B cell (primary cell): ENCODE results near the gene RPS29. TPM values are rescaled to one million over a fixed set of nuclear protein-coding genes. Genes with fewer than 3 reads are reported as not detected.

Experiments
- ATAC-seq: fragments of 200-7000 bp; cut with Tn5 transposase; one replicate; pipeline ENCODE4 v1.10.0; 2021; ENCODE audit warnings: low read depth, mild to moderate bottlenecking, moderate number of reproducible peaks, moderate library complexity
- CTCF ChIA-PET: fragments of 350-600 bp; sonication (Branson Sonifier 250); formaldehyde crosslinking; loops from one replicate; lab custom pipeline; 2021; ENCODE audit warnings: antibody characterized with exemption, inconsistent platforms; lab: Charles Lee
- POLR2A ChIA-PET: fragments of 350-600 bp; sonication (Branson Sonifier 250); formaldehyde crosslinking; loops from one replicate; lab custom pipeline; 2021; ENCODE audit warnings: antibody characterized with exemption; lab: Charles Lee
- DNase-seq: peaks from one replicate; pipeline ENCODE4 v3.0.0; 2013
- H2AFZ ChIP-seq: 2 replicates; pipeline ENCODE4 v1.6.1; 2012; ENCODE audit warnings: mild to moderate bottlenecking, low read depth, low read length; ENCODE audit not compliant: insufficient read depth, poor library complexity, severe bottlenecking
- H3K27ac ChIP-seq, 2 donors: 1 replicate in 1 of 2; 2 replicates in 1 of 2; pipeline ENCODE4 v1.5.1; 2012 to 2013; ENCODE audit warnings: low read length in 2 of 2, mild to moderate bottlenecking in 2 of 2, moderate library complexity in 1 of 2
- H3K27me3 ChIP-seq, 4 experiments: fragments of 200-600 bp in 1 of 4; sonication (generic) in 1 of 4; replicated peaks in 1 of 4; 1 replicate in 2 of 4; 2 replicates in 2 of 4; pipeline versions ENCODE4 v1.6.1 to v1.7.0; 2013 to 2016; ENCODE audit warnings: low read length in 3 of 4, mild to moderate bottlenecking in 2 of 4, mixed read lengths in 1 of 4, moderate library complexity in 1 of 4; ENCODE audit not compliant: insufficient read depth in 4 of 4, control insufficient read depth in 3 of 4; ENCODE audit errors: control extremely low read depth in 1 of 4
- H3K36me3 ChIP-seq, 2 experiments: replicated peaks in 1 of 2; 1 replicate in 1 of 2; 2 replicates in 1 of 2; pipeline versions ENCODE4 v1.6.1 to v1.7.1; 2013; ENCODE audit warnings: low read length in 1 of 2; ENCODE audit not compliant: insufficient read depth in 2 of 2, control insufficient read depth in 1 of 2; ENCODE audit errors: control extremely low read depth in 1 of 2, extremely low read depth in 1 of 2
- H3K4me1 ChIP-seq, 2 donors: fragments of 200-600 bp in 1 of 2; sonication (generic) in 1 of 2; 1 replicate in 1 of 2; 2 replicates in 1 of 2; pipeline versions ENCODE4 v1.5.1 to v1.6.1; 2013 to 2017; ENCODE audit warnings: low read length in 2 of 2; ENCODE audit not compliant: control insufficient read depth in 2 of 2, insufficient read depth in 2 of 2
- H3K4me2 ChIP-seq: replicated peaks from 2 replicates; pipeline ENCODE3; 2012; ENCODE audit warnings: mild to moderate bottlenecking, low read depth, low read length; ENCODE audit not compliant: poor library complexity, severe bottlenecking
- H3K4me3 ChIP-seq, 5 experiments: fragments of 200-600 bp in 1 of 5; sonication (generic) in 1 of 5; 1 replicate in 3 of 5; 2 replicates in 2 of 5; pipeline versions ENCODE4 v1.5.1 to v1.7.0; 2011 to 2016; ENCODE audit warnings: low read length in 4 of 5, mild to moderate bottlenecking in 4 of 5, low read depth in 2 of 5, control low read depth in 1 of 5, moderate library complexity in 1 of 5; ENCODE audit not compliant: insufficient read depth in 1 of 5; ENCODE audit errors: control extremely low read depth in 1 of 5, extremely low read depth in 1 of 5
- H3K79me2 ChIP-seq: fragments of 200-600 bp; sonication (generic); one replicate; pipeline ENCODE4 v1.6.0; 2016; ENCODE audit warnings: low read length; ENCODE audit not compliant: control insufficient read depth, insufficient read depth
- H3K9ac ChIP-seq: fragments of 200-600 bp; sonication (generic); 2 replicates; pipeline ENCODE4 v1.6.1; 2017; ENCODE audit warnings: mild to moderate bottlenecking, low read length, moderate library complexity
- H3K9me3 ChIP-seq, 3 donors: one replicate each; pipeline versions ENCODE4 v1.6.1 to v1.7.1; 2013; ENCODE audit warnings: low read length in 2 of 3; ENCODE audit not compliant: control insufficient read depth in 2 of 3, insufficient read depth in 1 of 3; ENCODE audit errors: control extremely low read depth in 1 of 3
- H4K20me1 ChIP-seq: 2 replicates; pipeline ENCODE4 v1.6.0; 2012; ENCODE audit warnings: mild to moderate bottlenecking, low read length; ENCODE audit not compliant: insufficient read depth, control insufficient read depth, poor library complexity, severe bottlenecking
- H3K27ac Mint-ChIP-seq: one replicate; pipeline ENCODE4 v1.8.0; 2021; ENCODE audit warnings: mixed read lengths
- H3K27me3 Mint-ChIP-seq: one replicate; pipeline ENCODE4 v1.8.0; 2021; ENCODE audit warnings: mixed read lengths
- H3K4me1 Mint-ChIP-seq: one replicate; pipeline ENCODE4 v1.8.0; 2021; ENCODE audit warnings: mixed read lengths
- H3K4me3 Mint-ChIP-seq: one replicate; pipeline ENCODE4 v1.8.0; 2021; ENCODE audit warnings: mixed read lengths
- H3K9me3 Mint-ChIP-seq: one replicate; pipeline ENCODE4 v1.8.0; 2022; ENCODE audit warnings: mixed read lengths; ENCODE audit not compliant: insufficient read depth
- EZH2 ChIP-seq: IDR thresholded peaks from 2 replicates; pipeline ENCODE4 v1.6.1; 2012; ENCODE audit warnings: borderline replicate concordance, low read depth, mild to moderate bottlenecking, moderate library complexity, low read length; ENCODE audit not compliant: insufficient read depth, poor library complexity, severe bottlenecking
- WGBS: methylation state at CpG from one replicate; pipeline ENCODE4 v1.1.5; 2013; ENCODE audit warnings: missing lambda C conversion rate; ENCODE audit not compliant: insufficient coverage; 5-methylcytosine and 5-hydroxymethylcytosine counted together
- intact Hi-C: fragments of 100-400 bp; cut with micrococcal nuclease; formaldehyde crosslinking; loops from one replicate; pipeline ENCODE4 v1.10.0; 2022
- polyA plus RNA-seq: library from polyadenylated mRNA; depleted of rRNA; stranded (reverse); fragments of >200 nt; gene quantifications from 2 replicates; pipeline ENCODE4 v1.2.3, GENCODE V29; 2012
- total RNA-seq, 2 donors: library from RNA; stranded (reverse); fragments of 120-200 nt in 1 of 2; gene quantifications; 1 replicate in 1 of 2; 2 replicates in 1 of 2; pipeline versions ENCODE4 v1.2.3 to v1.2.4, GENCODE V29; 2013 to 2022
- TF ChIP-seq, protein P1 (sequence below): fragments of 200-600 bp; IDR thresholded peaks from one replicate; pipeline ENCODE4 v1.8.0; 2022; ENCODE audit warnings: antibody characterized with exemption, mild to moderate bottlenecking

The RPS29 gene
- total and polyA plus RNA-seq, 2 donors (not counting 1 experiment from before 2014, with no cell fraction given) = 2,873 to 29,966 TPM

- TF ChIP-seq, protein P1, sequence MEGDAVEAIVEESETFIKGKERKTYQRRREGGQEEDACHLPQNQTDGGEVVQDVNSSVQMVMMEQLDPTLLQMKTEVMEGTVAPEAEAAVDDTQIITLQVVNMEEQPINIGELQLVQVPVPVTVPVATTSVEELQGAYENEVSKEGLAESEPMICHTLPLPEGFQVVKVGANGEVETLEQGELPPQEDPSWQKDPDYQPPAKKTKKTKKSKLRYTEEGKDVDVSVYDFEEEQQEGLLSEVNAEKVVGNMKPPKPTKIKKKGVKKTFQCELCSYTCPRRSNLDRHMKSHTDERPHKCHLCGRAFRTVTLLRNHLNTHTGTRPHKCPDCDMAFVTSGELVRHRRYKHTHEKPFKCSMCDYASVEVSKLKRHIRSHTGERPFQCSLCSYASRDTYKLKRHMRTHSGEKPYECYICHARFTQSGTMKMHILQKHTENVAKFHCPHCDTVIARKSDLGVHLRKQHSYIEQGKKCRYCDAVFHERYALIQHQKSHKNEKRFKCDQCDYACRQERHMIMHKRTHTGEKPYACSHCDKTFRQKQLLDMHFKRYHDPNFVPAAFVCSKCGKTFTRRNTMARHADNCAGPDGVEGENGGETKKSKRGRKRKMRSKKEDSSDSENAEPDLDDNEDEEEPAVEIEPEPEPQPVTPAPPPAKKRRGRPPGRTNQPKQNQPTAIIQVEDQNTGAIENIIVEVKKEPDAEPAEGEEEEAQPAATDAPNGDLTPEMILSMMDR = no peak
- no peak for TF ChIP-seq EZH2
- H3K9me3 Mint-ChIP-seq = no peaks in the 10 kb centered on the region
- peaks cover 25% of the 10 kb centered on the region for H3K79me2 ChIP-seq
- DNase-seq = no peak
- intact Hi-C loops = no loop called here
- no peaks in the 10 kb centered on the region for H3K4me1 ChIP-seq
- peaks cover 1% of the 10 kb centered on the region for H3K4me1 Mint-ChIP-seq
- H3K9ac ChIP-seq = no peak overlapping the region
- no peak overlapping the region for H3K4me2 ChIP-seq
- ChIA-PET POLR2A (interaction anchor here (0.9 kb wide), 1 partner anchor 13 kb away, joined by 3 read pairs; the partner anchor contains the start of gene LRR1), CTCF (interaction anchor here (1.1 kb wide), 1 partner anchor 9 kb away, joined by 4 read pairs; the partner anchor contains the start of genes MGAT2 and RPL36AL)
- no peaks in the 10 kb centered on the region for H3K27me3 Mint-ChIP-seq
- no peak overlapping the region for H3K4me3 Mint-ChIP-seq
- H3K27ac Mint-ChIP-seq = no peak overlapping the region
- peaks cover 7% of the 10 kb centered on the region for H4K20me1 ChIP-seq
- no CpG with 5 or more reads among the region's 4 CpGs for WGBS
- H3K27ac ChIP-seq = no peak overlapping the region
- H2AFZ ChIP-seq = no peak overlapping the region
- no peaks in the 10 kb centered on the region for H3K27me3 ChIP-seq
- H3K36me3 ChIP-seq = peaks cover 2 to 4% of the 10 kb centered on the region in 2 experiments
- H3K4me3 ChIP-seq = no peak overlapping the region
- no peaks in the 10 kb centered on the region for H3K9me3 ChIP-seq
- ATAC-seq = no peak
These were observed 26.1 kb upstream of the RPS29 start for GRCh38 chr14:49612251-49612650.

DNA sequence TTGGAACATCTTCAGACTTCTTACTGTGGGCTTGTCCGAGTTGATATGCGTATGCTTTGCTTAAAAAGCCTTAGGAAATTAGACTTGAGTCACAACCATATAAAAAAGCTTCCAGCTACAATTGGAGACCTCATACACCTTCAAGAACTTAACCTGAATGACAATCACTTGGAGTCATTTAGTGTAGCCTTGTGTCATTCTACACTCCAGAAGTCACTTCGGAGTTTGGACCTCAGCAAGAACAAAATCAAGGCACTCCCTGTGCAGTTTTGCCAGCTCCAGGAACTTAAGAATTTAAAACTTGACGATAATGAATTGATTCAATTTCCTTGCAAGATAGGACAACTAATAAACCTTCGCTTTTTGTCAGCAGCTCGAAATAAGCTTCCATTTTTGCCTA is 21.4 kb upstream of the RPS29 start:
- H3K27me3 Mint-ChIP-seq = no peaks in the 10 kb centered on the region
- H3K4me3 Mint-ChIP-seq = no peak overlapping the region
- intact Hi-C loops = no loop called here
- H3K79me2 ChIP-seq = peaks cover 21% of the 10 kb centered on the region
- ATAC-seq (no peak), DNase-seq (no peak)
- H3K36me3 ChIP-seq = peaks cover 5 to 8% of the 10 kb centered on the region in 2 experiments
- H3K9me3 ChIP-seq = no peaks in the 10 kb centered on the region
- WGBS = 88% methylated on average over 4 of the region's 6 CpGs
- no peak overlapping the region for H3K27ac ChIP-seq
- H3K9me3 Mint-ChIP-seq = no peaks in the 10 kb centered on the region
- H3K9ac ChIP-seq = no peak overlapping the region
- no peak for TF ChIP-seq EZH2
- TF ChIP-seq, protein P1 = no peak
- no peaks in the 10 kb centered on the region for H3K27me3 ChIP-seq
- no peak overlapping the region for H3K4me2 ChIP-seq
- ChIA-PET POLR2A (no interaction called here), CTCF (interaction anchor here (0.8 kb wide), 1 partner anchor 13 kb away, joined by 3 read pairs; the partner anchor contains the start of gene RPL36AL)
- no peaks in the 10 kb centered on the region for H4K20me1 ChIP-seq
- H3K27ac Mint-ChIP-seq = no peak overlapping the region
- H3K4me3 ChIP-seq = no peak overlapping the region
- H3K4me1 Mint-ChIP-seq = peaks cover 1% of the 10 kb centered on the region
- H2AFZ ChIP-seq = no peak overlapping the region
- no peaks in the 10 kb centered on the region for H3K4me1 ChIP-seq
